ENCODE measurements around the gene LAGE3.

Gene LAGE3

DNA sequence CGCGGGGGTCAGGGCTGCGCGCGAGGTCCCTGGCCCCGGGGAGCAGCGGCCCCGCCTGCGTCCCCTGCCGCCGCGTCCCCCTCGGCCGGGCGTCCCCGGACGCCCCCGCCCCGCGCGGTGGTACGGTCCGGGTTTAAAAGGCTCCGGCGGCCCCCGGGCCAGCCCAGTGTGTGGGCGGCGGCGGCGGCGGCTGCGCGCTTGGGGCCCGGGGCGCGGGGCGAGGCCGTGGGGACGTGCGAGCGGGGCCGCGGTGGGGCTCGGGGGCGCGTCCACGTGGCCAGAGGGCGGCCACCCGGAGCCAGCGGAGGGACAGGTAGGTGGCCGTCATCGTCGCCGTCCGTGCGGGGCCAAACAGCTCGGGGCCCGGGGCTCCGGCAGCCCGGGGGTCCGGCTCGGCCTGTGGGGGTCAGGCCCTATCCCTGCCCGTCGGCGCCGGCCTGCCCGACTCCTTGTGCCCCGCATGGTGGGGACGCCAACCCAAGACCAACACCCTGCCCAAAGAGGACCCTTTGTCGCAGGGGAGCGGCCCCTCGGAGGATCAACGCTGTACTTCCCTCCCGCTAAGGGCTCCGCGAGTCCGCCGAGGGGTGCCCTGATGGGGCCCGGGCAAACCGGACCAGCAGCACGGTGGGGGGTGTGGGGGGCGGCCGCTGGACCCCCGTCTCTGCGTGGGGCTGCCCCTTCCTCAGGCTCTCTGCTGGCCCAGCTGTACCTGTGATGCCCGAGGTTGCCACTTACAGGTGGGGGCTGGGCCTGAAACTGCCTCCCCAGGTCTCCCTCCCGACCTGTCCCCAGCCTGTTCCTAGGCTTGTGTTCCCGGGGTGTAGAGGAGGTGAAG, 20.7 kb downstream of the LAGE3 start, which contains the start of gene PLXNA3:
PLXNA3 (plus strand) TSS at position 166 of the 838 bp plus-strand sequence. CDS start 1,903 bp downstream, outside the sequence.
- DNase-seq (ENCODE audit: low read depth in 2 of 2): peak in 1 of 2 donors; percentile 52

DNA sequence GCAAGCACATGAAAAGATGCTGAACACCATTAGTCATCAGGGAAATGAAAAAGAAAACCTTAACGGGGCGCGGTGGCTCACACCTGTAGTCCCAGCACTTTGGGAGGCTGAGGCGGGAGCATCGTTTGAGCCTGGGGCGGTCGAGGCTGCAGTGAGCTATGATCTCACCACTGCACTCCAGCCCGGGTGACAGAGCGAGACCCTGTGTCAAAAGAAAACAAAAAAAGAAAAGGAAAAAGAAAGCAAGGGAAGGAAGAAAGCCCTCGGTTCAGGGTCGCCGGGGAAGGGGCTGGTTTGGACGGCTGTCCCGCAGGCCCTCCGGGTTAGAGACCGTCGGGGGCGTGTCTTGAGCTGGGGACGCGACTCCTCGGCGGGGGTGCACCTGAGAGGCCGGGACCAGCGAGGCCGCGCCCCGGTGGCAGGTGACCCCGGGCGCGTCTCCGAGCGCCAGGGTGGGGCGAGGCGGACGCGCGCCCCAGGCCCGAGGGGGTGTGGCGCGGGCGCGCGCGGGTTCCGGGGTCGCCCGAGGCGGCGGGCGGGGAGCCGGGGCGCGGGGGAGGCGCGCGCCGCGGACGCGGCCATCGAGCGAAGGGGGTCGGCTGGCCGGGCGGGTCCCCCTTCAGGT, 21.5 kb downstream of the LAGE3 start:
- DNase-seq (ENCODE audit: low read depth in 2 of 2): peak in 1 of 2 donors; percentile 50

DNA sequence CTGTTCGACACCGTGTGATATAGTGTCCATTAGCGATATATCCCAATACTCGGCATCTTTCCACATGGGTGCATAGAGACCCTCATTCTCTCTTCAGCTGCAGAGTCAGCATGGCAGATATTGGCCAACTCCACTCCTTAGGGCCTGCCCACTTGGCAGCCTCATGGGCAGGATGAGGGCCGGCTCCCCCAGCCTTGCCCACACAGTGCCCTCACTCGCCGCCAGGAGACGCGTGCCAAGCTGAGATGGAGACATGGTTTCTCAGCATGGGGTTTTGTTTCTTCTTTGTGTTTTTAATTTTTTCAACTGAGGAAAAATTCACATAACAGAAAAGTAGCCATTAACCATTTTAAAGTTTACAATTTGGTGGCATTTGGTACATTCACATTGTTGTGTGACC, 26.3 kb downstream of the LAGE3 start:
- no peak for DNase-seq (ENCODE audit: low read depth in 2 of 2)

DNA sequence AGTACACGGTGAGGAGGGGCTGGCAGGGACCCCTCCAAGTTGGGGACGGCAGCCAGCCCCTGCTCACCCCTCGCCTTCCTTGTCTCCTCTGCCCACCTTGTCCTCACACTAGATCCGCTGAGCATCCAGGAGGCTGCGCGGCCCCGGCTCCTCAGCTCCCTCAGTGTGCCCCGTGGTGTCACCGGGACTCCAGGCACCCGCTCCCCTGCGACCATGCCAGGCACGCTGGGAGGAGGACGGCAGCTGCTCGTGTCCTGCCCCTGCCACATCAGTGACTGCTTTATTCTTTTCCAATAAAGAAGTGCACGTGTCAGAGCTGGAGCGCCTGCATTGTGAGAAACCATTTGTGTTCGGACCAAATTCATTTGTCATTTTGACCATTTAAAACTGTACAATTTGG, 28.8 kb downstream of the LAGE3 start:
- no peak for DNase-seq (ENCODE audit: low read depth in 2 of 2)

DNA sequence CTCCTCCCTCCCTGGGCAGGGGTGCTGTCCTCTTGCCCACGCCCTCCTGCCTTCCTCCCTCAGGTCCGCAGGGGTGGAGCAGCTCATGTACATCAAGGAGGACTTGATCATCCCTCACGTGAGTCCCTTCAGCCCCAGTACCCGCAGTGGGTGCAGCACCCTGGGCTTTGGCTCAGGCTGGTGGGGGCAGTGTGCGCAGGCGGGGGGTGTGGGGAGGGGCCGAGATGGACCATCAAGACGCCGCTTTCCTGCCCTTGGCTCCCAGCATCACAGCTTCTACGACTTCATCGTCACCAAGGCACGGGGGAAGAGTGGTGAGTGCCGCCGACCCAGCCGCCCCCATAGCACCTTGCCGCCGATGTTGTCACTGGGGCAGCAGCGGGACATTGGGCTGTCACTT, 29.5 kb downstream of the LAGE3 start:
- DNase-seq (ENCODE audit: low read depth in 2 of 2): no peak

DNA sequence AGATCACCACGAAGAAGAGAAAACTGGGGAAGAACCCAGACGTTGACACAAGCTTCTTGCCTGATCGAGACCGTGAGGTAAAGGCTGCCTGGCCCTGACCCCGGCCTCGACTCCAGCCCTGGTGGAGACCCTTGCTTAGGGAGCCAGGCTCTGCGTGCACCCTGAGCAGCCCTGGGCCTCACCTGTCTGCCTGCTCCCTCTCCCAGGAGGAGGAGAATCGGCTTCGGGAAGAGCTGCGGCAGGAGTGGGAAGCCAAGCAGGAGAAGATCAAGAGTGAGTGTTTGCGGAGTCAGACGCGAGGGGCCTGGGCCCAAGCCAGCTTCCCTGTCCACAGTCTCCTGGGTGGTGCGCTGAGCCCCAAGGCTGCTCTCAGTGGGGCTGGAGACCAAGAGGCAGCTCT, 30.6 kb downstream of the LAGE3 start:
- no peak for DNase-seq (ENCODE audit: low read depth in 2 of 2)

DNA sequence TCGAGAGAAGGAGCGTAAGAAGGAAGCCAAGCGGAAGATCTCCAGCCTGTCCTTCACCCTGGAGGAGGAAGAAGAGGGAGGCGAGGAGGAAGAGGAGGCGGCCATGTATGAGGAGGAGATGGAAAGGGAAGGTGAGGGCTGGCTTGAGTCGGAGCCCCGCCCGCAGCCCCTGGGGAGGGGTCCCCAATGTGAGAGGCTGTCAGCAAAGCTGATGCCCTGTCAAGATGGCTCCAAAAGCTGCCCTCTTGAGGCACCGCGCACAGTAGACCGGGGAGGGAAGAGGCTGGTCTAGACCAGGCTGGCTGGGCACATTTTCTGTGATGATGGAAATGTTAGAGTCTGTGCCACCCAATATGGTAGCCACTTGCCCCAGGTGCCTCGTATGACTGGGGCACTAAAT, 32.7 kb downstream of the LAGE3 start:
- DNase-seq (ENCODE audit: low read depth in 2 of 2): no peak

DNA sequence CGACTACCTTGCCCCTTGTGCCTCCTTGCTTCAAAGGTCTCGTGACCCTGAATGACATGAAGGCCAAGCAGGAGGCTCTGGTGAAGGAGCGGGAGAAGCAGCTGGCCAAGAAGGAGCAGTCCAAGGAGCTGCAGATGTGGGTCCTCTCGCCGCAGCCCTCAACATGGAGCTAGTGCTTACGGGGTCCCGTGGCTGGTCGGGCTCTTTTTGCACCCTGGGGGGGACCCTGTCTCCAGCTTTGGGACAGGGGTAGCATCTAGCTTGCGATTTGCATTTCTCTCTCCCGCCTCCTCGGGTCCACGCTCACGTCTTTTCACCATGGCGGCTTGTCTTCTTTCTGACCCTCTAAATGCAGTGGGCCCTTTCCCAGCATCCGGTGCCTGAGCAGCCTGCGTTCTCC, 33.3 kb downstream of the LAGE3 start:
- DNase-seq (ENCODE audit: low read depth in 2 of 2): no peak

DNA sequence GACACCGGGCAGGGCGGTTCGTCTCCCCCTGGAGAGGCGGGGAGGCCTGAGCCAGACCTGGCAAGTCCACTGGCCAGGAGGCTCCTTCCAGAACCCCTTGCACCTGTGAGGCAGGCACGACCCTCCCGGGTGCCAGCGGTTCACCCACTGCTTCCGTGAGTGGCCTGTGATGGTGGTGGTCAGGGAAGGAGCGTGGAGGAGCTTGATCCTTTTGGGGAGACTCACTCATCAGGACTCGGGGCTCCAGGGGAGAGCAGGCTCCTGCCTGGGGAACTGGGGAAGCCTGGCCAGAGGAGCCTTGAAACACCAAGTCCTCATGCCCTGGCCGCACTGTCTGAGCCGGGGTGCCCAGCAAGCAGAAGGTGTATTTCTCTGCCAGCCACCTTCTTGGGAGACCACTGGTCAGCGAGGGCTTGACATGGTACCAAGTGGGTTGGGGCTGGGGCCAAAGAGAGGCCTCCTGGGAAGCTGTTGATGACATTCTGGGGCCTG, 34.3 kb downstream of the LAGE3 start:
- no peak for DNase-seq (ENCODE audit: low read depth in 2 of 2)

DNA sequence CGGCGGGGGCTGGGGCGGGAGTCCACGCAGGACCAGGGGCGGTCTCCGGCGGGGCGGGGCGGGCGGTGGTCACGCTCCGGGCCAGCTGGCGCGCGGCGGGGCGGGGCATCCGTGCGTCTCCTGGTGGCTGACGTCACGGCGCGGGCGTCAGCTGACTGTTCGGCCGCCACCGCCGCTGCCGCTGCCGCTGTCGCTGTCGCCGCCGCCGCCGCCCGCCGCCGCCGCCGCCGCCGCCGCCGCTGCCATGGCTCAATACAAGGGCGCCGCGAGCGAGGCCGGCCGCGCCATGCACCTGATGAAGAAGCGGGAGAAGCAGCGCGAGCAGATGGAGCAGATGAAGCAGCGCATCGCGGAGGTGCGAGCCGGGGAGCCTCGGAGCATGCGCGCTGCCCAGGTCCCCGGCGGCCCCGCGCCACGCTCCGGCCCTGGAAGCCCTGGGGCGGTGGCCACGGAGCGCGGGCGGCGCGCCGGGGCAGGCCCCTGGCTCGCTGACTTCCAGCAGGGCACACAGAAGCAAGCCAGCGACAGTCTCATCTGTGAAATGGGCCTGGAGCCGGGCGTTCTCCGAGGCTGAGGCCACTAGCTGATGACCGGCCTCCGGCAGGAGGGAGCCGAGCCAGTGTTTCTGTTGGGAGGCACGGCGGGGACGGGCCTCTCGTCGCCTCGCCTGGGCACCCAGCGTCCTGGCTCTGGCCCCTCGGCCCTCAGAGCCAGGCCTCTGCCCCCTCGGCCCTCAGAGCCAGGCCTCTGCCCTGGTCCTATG, 34.9 kb downstream of the LAGE3 start, which contains the start of gene FAM50A:
FAM50A (plus strand) TSS at position 150 of the 763 bp plus-strand sequence; CDS start at position 245, 95 bp downstream.
- peak in 1 of 2 donors; percentile 68 for DNase-seq (ENCODE audit: low read depth in 2 of 2)

DNA sequence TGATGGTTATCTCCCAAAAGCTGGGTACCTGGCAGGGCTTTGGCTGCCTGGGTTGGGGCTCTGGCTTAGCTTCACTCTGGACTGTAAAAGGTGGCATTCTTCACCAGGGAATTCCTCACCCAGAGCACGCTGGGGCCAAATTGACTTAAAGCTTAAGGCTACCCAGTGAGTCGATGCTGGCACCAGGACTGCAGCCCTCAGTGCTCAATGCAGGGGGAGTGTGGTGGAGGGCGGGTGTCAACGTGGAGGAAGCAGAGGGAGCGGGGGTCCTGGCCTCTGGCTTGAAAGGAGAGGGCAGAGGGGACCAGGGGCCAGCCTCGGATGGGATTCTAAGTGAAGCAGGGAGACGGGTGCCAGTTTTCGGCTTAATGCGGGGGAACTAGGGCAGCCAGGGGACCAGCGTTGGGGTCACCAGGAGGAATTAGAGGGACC, 35.6 kb downstream of the LAGE3 start:
- no peak for DNase-seq (ENCODE audit: low read depth in 2 of 2)

DNA sequence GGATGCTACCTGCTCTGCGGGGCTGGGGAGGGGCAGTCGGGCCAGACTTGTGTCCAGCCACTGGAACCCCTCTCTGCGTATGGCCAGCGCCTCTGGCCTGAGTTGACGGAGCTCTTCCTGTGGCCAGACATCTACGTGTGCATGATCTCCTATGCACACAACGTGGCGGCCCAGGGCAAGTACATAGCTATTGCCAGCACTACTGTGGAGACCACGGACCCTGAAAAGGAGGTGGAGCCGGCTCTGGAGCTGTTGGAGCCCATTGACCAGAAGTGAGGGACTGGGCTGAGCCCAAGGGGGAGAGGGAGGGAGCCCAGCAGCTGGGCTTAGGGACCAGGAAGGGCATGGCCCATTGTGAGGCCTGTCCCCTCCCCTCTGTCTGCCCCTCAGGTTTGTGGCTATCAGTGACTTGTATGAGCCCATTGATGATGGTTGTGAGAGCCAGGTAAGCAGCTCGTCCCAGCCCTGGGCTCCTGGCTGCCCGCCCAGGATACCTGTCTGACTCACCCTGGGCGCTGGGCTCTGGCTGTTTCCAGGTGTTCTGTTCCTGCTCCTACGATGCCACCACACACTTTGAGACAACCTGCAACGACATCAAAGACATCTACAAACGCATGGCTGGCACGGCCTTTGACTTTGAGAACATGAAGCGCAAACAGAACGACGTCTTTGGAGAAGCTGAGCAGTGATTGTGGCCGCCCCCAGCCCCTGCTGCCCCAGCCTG, 36.9 kb downstream of the LAGE3 start:
- no peak for DNase-seq (ENCODE audit: low read depth in 2 of 2)

DNA sequence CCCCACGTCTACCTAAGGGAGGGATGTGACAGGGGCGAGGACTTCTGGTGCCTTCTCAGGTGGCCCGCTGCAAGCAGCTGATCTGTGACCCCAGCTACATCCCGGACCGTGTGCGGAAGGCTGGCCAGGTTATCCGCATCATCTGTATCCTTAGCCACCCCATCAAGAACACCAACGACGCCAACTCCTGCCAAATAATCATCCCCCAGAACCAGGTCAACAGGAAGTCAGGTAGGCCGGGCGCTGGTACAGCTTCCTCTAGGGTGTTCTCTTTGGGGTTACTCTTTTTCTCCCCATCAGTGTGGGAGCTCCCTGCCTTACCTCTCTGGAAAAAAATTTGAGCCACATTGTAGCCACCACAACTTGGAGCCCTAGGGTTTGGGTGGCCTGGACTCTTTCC, 37.5 kb downstream of the LAGE3 start:
- DNase-seq (ENCODE audit: low read depth in 2 of 2): no peak

DNA sequence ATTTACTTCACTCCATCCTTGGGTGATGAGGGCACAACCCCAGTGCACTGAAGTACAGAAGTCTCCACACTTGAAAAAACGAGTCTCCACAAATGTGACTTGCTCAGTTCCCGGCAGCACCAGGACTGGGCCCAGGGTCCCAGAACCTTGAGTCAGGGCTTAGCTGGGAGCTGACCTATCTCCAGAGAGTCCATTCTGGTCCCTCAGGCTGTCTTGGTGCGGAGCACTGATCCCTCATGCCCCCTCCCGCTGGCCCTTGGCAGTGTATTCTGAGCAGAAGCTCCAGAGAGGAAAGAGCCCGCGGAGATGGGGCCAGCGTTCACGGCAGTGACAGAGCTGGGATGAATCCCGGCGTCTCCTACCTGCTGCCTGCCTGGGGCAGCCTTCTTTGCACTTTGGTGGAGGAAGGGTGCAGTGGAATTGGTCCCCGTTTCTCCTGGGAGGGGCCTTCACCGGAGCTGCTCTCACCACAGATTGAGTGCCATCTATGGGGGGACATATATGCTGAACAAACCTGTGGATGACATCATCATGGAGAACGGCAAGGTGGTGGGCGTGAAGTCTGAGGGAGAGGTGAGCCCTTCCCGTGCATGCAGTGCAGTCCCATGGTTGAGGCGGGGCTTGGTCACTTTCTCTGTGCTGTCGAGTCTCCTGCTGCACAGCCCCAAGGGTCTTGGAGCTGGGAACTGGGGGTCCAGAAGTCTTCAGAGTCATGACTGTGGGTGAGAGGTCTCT, 38.3 kb downstream of the LAGE3 start:
- DNase-seq (ENCODE audit: low read depth in 2 of 2): no peak

DNA sequence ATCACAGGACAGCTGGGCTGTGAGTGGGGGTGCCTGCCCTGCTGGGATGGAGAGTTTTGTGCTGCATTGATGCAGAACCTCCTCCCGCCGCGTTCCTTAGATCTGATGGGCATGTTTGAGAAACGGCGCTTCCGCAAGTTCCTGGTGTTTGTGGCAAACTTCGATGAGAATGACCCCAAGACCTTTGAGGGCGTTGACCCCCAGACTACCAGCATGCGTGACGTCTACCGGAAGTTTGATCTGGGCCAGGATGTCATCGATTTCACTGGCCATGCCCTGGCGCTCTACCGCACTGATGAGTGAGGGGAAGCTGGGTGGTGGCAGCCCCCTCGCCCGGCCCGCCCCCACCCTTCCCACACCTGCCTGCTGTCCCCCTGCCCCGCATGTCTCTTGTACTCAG, 39.2 kb downstream of the LAGE3 start:
- DNase-seq (ENCODE audit: low read depth in 2 of 2): no peak

DNA sequence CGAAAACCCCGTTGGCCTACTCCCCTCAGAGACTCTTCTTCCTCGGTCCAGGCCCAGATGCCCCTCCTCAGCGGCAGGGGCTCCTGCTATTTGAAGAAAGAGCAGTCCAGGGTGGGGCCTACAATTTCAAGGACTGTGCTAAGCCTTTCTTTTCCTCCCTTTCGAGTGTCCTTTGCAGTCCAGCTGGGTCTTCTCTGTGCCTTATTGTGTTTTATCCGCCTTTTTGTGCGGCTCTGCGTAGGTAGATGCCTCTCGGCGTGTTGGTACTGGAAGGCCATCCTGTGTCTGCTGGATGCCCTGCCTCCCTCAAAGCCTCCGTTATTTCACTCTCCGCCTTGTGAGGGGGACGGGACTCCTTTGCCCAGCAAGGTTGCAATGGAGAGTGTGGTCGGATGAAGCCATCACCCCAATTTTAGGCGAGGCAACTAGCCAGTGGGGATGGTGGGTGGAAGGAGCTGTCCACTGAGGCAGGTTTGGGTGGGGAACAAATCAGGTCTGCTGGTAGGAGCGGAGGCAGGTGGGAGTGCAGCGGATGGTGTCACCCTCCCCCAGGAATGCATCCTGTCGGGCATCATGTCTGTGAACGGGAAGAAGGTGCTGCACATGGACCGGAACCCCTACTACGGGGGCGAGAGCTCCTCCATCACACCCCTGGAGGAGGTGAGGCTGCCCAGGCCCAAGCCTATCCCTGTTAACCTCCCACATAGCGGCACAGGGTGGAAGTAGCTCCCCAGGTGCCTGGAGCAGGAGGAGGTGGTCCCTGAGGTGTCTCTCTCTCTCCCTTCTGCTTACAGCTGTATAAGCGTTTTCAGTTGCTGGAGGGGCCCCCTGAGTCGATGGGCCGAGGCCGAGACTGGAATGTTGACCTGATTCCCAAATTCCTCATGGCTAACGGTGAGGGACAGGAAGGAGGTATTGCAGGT, 40.8 kb downstream of the LAGE3 start:
- DNase-seq (ENCODE audit: low read depth in 2 of 2): no peak

DNA sequence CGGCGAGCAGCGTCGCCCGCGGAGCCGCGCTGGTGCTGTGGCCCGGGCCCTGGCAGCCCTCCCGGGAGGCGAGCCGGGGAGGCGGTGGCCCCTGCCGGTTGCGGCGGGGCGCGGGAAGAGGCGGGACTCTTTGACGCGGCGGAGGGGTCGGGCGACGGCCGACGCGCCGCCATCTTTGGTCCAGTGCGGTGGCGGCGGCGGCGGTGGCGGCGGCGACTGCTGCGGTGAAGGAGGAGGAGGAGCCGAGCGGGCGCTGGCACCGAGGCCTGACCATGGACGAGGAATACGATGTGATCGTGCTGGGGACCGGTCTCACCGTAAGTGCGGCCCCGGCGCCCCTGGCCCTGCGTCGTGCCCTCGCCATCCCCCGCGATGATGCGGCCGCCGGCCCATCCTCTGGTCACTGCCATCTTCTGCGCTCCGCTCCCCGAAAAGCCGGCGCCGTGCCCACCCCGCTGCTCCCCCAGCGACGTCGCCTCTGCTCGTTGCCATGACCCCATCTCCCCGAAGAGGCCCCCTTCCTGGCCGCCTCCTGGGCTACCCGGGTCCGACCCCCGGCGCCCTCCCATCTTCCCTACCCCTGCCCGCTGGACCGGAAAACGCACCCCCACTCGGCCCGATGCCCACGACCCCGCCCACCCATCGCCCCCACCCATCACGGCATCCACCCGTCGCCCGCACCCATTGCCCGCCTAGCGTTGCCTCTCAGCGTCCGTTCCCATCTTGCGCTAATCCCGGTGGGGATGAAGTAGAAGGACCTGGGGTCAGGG, 41.9 kb downstream of the LAGE3 start, which contains the start of gene GDI1:
GDI1 (plus strand) TSS at position 172 of the 770 bp plus-strand sequence; CDS start at position 273, 101 bp downstream.
- peak in 1 of 2 donors; percentile 40 for DNase-seq (ENCODE audit: low read depth in 2 of 2)

DNA sequence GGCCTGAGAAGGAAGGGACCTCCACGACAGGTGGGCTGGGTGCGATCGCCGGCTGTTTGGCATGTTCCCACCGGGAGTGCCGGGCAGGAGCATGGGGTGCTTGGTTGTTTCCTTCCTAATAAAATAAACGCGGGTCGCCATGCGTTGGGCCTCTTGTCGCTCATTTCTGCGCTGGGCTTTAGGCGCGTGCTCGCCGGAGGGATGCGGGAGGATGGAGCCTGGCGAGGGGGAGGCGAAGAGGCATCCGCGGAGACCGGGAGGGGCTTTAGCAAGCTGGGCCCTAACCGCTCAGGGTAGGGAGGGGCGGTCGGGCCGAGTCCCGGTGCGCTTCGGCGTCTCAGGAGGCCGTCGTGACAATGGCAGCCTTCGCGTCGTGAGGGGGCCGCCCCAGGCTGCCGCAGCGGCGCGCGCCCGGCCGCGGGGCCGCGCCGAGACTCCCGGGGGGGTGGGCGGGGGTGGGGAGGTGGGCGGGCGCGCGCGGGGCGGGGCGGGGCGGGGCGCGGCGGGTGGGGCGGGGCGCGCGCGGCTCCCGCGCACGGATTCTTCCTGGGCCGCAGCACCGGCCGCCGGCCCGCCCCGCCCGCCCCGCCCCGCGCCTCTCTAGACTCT, 42.6 kb downstream of the LAGE3 start:
- peak in 1 of 2 donors; percentile 45 for DNase-seq (ENCODE audit: low read depth in 2 of 2)
